HEK293 (cell line): ENCODE results near the gene CST9L.

Source experiments
- CTCF ChIA-PET: fragments of 350-600 bp; formaldehyde crosslinking; extraction: SDS; loops from one replicate; lab custom pipeline; 2021; ENCODE audit warnings: antibody characterized with exemption; lab: Yijun Ruan, JAX
- POLR2A ChIA-PET: fragments of 300-600 bp; formaldehyde crosslinking; extraction: SDS; loops from one replicate; lab custom pipeline; 2020; ENCODE audit warnings: antibody characterized with exemption, inconsistent platforms; lab: Yijun Ruan, JAX
- H3K27ac ChIP-seq: fragments of 200-500 bp; sonication (Bioruptor generic); 2 replicates; pipeline ENCODE4 v1.5.1; 2014; ENCODE audit warnings: low read depth, low read length, control low read depth, inconsistent platforms; ENCODE audit errors: extremely low read depth
- H3K36me3 ChIP-seq, 2 experiments: fragments of 200-500 bp in 1 of 2; sonication (Bioruptor generic) in 1 of 2; 1 replicate in 1 of 2; 2 replicates in 1 of 2; pipeline ENCODE4 v1.5.1; 2014 to 2017; ENCODE audit warnings: inconsistent platforms in 2 of 2, low read length in 2 of 2; ENCODE audit not compliant: control insufficient read depth in 2 of 2, insufficient read depth in 1 of 2
- H3K4me1 ChIP-seq: fragments of 200-500 bp; sonication (Bioruptor generic); 2 replicates; pipeline ENCODE4 v1.5.1; 2014; ENCODE audit warnings: mild to moderate bottlenecking, low read length, inconsistent platforms; ENCODE audit not compliant: control insufficient read depth, insufficient read depth
- H3K4me3 ChIP-seq: 2 replicates; pipeline ENCODE4 v1.5.1; 2011; ENCODE audit warnings: low read depth, mild to moderate bottlenecking, control low read depth, low read length, moderate library complexity
- H3K9me3 ChIP-seq: fragments of 200-500 bp; sonication (Bioruptor generic); 2 replicates; pipeline ENCODE4 v1.5.1; 2014; ENCODE audit warnings: low read depth, low read length, inconsistent platforms; ENCODE audit not compliant: control insufficient read depth, insufficient read depth
- HOXD13 ChIP-seq: sonication (generic); formaldehyde crosslinking; IDR thresholded peaks from 2 replicates; pipeline ENCODE4 v1.8.0; 2022; ENCODE audit warnings: missing genetic modification reagents, borderline replicate concordance
- KLF7 ChIP-seq: fragments of 450-650 bp; formaldehyde crosslinking; IDR thresholded peaks from 2 replicates; pipeline ENCODE4 v1.5.1; 2016; ENCODE audit warnings: missing biosample characterization, missing genetic modification characterization, borderline replicate concordance
- REPIN1 ChIP-seq: fragments of 450-650 bp; formaldehyde crosslinking; IDR thresholded peaks from 2 replicates; pipeline ENCODE4 v1.5.1; 2017; ENCODE audit warnings: missing biosample characterization, missing genetic modification characterization, low read depth
- SALL2 ChIP-seq: fragments of 450-650 bp; formaldehyde crosslinking; IDR thresholded peaks from 2 replicates; pipeline ENCODE4 v1.5.0; 2017; ENCODE audit warnings: missing biosample characterization, mild to moderate bottlenecking, missing genetic modification characterization, borderline replicate concordance
- ZBTB1 ChIP-seq: fragments of 450-650 bp; formaldehyde crosslinking; IDR thresholded peaks from 2 replicates; pipeline ENCODE4 v1.5.1; 2016; ENCODE audit warnings: missing biosample characterization, missing genetic modification characterization
- ZFHX2 ChIP-seq: fragments of 450-650 bp; formaldehyde crosslinking; conservative IDR thresholded peaks from 2 replicates; pipeline ENCODE4 v1.5.1; 2016; ENCODE audit warnings: missing biosample characterization, missing genetic modification characterization
- ZNF114 ChIP-seq: fragments of 450-650 bp; formaldehyde crosslinking; IDR thresholded peaks from 2 replicates; pipeline ENCODE4 v1.5.0; 2017; ENCODE audit warnings: missing biosample characterization, missing genetic modification characterization
- ZNF174 ChIP-seq: fragments of 450-650 bp; formaldehyde crosslinking; IDR thresholded peaks from 2 replicates; pipeline ENCODE4 v1.5.0; 2017; ENCODE audit warnings: missing biosample characterization, mild to moderate bottlenecking, missing genetic modification characterization
- ZNF184 ChIP-seq: fragments of 450-650 bp; IDR thresholded peaks from 2 replicates; pipeline ENCODE4 v1.5.1; 2018; ENCODE audit warnings: missing biosample characterization, mild to moderate bottlenecking, missing genetic modification characterization
- ZNF223 ChIP-seq: fragments of 450-650 bp; formaldehyde crosslinking; IDR thresholded peaks from 2 replicates; pipeline ENCODE4 v1.5.1; 2016; ENCODE audit warnings: missing biosample characterization, missing genetic modification characterization
- ZNF362 ChIP-seq: fragments of 450-650 bp; formaldehyde crosslinking; IDR thresholded peaks from 2 replicates; pipeline ENCODE4 v1.5.1; 2016; ENCODE audit warnings: missing biosample characterization, missing genetic modification characterization
- ZNF394 ChIP-seq: fragments of 450-650 bp; formaldehyde crosslinking; IDR thresholded peaks from 2 replicates; pipeline ENCODE4 v1.5.1; 2016; ENCODE audit warnings: missing biosample characterization, missing genetic modification characterization, mild to moderate bottlenecking, moderate library complexity, borderline replicate concordance
- ZNF518A ChIP-seq: fragments of 450-650 bp; formaldehyde crosslinking; conservative IDR thresholded peaks from 2 replicates; pipeline ENCODE4 v1.5.1; 2016; ENCODE audit warnings: low read depth, missing biosample characterization, missing genetic modification characterization
- ZNF558 ChIP-seq: fragments of 450-650 bp; formaldehyde crosslinking; IDR thresholded peaks from 2 replicates; pipeline ENCODE4 v1.5.1; 2016; ENCODE audit warnings: missing biosample characterization, missing genetic modification characterization
- ZNF670 ChIP-seq: fragments of 450-650 bp; formaldehyde crosslinking; IDR thresholded peaks from 2 replicates; pipeline ENCODE4 v1.5.1; 2016; ENCODE audit warnings: missing biosample characterization, missing genetic modification characterization, low read depth
- ZNF791 ChIP-seq: fragments of 450-650 bp; formaldehyde crosslinking; IDR thresholded peaks from 2 replicates; pipeline ENCODE4 v1.5.1; 2016; ENCODE audit warnings: missing biosample characterization, missing genetic modification characterization
- TF ChIP-seq, protein P1 (sequence below): fragments of 450-650 bp; formaldehyde crosslinking; IDR thresholded peaks from 2 replicates; pipeline ENCODE4 v1.5.1; 2016; ENCODE audit warnings: missing biosample characterization, missing genetic modification characterization
- TF ChIP-seq, protein P2 (sequence below): fragments of 450-650 bp; formaldehyde crosslinking; IDR thresholded peaks from 2 replicates; pipeline ENCODE4 v1.5.1; 2016; ENCODE audit warnings: missing biosample characterization, missing genetic modification characterization
- TF ChIP-seq, protein P3 (sequence below): fragments of 450-650 bp; formaldehyde crosslinking; IDR thresholded peaks from 2 replicates; pipeline ENCODE4 v1.5.1; 2016; ENCODE audit warnings: missing biosample characterization, missing genetic modification characterization

The CST9L gene

GRCh38 chr20:23542801-23543200, 25.5 kb downstream of the CST9L start:
- Histone ChIP-seq H3K4me3 (no peak overlapping the region), H3K27ac (no peak overlapping the region), H3K9me3 (no peaks in the 10 kb centered on the region), H3K4me1 (no peaks in the 10 kb centered on the region), H3K36me3 (no peaks in the 10 kb centered on the region)
- ChIA-PET POLR2A (no interaction called here), CTCF (no interaction called here)
- TF ChIP-seq, protein P1, sequence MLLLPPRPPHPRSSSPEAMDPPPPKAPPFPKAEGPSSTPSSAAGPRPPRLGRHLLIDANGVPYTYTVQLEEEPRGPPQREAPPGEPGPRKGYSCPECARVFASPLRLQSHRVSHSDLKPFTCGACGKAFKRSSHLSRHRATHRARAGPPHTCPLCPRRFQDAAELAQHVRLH (tag by site-specific recombination): no peak
- TF ChIP-seq ZNF394 (tag by site-specific recombination) (no peak), ZNF184 (tag by site-specific recombination) (no peak), ZNF114 (tag by site-specific recombination) (no peak), ZNF223 (tag by site-specific recombination) (no peak), ZNF362 (tag by site-specific recombination) (no peak), ZBTB1 (tag by site-specific recombination) (no peak), HOXD13 (CRISPR knock-in tag) (no peak), ZNF518A (tag by site-specific recombination) (no peak), KLF7 (tag by site-specific recombination) (no peak), ZFHX2 (tag by site-specific recombination) (no peak), ZNF791 (tag by site-specific recombination) (no peak), SALL2 (tag by site-specific recombination) (no peak), ZNF670 (tag by site-specific recombination) (no peak), REPIN1 (tag by site-specific recombination) (no peak), ZNF558 (tag by site-specific recombination) (no peak), ZNF174 (tag by site-specific recombination) (no peak)
- TF ChIP-seq, protein P2, sequence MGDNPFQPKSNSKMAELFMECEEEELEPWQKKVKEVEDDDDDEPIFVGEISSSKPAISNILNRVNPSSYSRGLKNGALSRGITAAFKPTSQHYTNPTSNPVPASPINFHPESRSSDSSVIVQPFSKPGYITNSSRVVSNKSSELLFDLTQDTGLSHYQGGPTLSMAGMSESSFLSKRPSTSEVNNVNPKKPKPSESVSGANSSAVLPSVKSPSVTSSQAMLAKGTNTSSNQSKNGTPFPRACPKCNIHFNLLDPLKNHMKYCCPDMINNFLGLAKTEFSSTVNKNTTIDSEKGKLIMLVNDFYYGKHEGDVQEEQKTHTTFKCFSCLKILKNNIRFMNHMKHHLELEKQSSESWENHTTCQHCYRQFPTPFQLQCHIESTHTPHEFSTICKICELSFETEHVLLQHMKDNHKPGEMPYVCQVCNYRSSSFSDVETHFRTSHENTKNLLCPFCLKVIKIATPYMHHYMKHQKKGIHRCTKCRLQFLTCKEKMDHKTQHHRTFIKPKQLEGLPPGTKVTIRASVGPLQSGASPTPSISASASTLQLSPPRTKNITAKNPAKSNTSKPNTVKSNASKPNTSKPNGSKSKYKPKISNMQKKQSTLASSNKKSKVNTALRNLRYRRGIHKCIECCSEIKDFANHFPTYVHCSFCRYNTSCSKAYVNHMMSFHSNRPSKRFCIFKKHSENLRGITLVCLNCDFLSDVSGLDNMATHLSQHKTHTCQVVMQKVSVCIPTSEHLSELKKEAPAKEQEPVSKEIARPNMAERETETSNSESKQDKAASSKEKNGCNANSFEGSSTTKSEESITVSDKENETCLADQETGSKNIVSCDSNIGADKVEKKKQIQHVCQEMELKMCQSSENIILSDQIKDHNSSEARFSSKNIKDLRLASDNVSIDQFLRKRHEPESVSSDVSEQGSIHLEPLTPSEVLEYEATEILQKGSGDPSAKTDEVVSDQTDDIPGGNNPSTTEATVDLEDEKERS (tag by site-specific recombination): no peak
- TF ChIP-seq, protein P3, sequence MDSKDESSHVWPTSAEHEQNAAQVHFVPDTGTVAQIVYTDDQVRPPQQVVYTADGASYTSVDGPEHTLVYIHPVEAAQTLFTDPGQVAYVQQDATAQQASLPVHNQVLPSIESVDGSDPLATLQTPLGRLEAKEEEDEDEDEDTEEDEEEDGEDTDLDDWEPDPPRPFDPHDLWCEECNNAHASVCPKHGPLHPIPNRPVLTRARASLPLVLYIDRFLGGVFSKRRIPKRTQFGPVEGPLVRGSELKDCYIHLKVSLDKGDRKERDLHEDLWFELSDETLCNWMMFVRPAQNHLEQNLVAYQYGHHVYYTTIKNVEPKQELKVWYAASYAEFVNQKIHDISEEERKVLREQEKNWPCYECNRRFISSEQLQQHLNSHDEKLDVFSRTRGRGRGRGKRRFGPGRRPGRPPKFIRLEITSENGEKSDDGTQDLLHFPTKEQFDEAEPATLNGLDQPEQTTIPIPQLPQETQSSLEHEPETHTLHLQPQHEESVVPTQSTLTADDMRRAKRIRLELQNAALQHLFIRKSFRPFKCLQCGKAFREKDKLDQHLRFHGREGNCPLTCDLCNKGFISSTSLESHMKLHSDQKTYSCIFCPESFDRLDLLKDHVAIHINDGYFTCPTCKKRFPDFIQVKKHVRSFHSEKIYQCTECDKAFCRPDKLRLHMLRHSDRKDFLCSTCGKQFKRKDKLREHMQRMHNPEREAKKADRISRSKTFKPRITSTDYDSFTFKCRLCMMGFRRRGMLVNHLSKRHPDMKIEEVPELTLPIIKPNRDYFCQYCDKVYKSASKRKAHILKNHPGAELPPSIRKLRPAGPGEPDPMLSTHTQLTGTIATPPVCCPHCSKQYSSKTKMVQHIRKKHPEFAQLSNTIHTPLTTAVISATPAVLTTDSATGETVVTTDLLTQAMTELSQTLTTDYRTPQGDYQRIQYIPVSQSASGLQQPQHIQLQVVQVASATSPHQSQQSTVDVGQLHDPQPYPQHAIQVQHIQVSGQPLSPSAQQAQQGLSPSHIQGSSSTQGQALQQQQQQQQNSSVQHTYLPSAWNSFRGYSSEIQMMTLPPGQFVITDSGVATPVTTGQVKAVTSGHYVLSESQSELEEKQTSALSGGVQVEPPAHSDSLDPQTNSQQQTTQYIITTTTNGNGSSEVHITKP (tag by site-specific recombination): no peak
